HUES48 (cell line): Measurements from ENCODE around the gene SH3GLB1.

Experiments used
- H3K27ac ChIP-seq: one replicate; pipeline ENCODE4 v1.7.0; 2013; ENCODE audit warnings: low read depth, low read length, inconsistent platforms
- H3K27me3 ChIP-seq: 2 replicates; pipeline ENCODE4 v1.6.1; 2013; ENCODE audit warnings: mild to moderate bottlenecking, low read length; ENCODE audit not compliant: control insufficient read depth, insufficient read depth
- H3K36me3 ChIP-seq: 2 replicates; pipeline ENCODE4 v1.6.1; 2013; ENCODE audit warnings: low read length; ENCODE audit not compliant: control insufficient read depth, insufficient read depth
- H3K4me1 ChIP-seq: 2 replicates; pipeline ENCODE4 v1.6.1; 2013; ENCODE audit warnings: mild to moderate bottlenecking, low read length; ENCODE audit not compliant: control insufficient read depth, insufficient read depth
- H3K4me3 ChIP-seq: 2 replicates; pipeline ENCODE4 v1.5.1; 2013; ENCODE audit warnings: mild to moderate bottlenecking, low read depth, low read length
- H3K9ac ChIP-seq: 2 replicates; pipeline ENCODE4 v1.6.1; 2013; ENCODE audit warnings: mild to moderate bottlenecking, low read depth, low read length, moderate library complexity
- H3K9me3 ChIP-seq: 2 replicates; pipeline ENCODE4 v1.6.1; 2013; ENCODE audit warnings: low read length; ENCODE audit not compliant: control insufficient read depth, insufficient read depth

Gene SH3GLB1

DNA sequence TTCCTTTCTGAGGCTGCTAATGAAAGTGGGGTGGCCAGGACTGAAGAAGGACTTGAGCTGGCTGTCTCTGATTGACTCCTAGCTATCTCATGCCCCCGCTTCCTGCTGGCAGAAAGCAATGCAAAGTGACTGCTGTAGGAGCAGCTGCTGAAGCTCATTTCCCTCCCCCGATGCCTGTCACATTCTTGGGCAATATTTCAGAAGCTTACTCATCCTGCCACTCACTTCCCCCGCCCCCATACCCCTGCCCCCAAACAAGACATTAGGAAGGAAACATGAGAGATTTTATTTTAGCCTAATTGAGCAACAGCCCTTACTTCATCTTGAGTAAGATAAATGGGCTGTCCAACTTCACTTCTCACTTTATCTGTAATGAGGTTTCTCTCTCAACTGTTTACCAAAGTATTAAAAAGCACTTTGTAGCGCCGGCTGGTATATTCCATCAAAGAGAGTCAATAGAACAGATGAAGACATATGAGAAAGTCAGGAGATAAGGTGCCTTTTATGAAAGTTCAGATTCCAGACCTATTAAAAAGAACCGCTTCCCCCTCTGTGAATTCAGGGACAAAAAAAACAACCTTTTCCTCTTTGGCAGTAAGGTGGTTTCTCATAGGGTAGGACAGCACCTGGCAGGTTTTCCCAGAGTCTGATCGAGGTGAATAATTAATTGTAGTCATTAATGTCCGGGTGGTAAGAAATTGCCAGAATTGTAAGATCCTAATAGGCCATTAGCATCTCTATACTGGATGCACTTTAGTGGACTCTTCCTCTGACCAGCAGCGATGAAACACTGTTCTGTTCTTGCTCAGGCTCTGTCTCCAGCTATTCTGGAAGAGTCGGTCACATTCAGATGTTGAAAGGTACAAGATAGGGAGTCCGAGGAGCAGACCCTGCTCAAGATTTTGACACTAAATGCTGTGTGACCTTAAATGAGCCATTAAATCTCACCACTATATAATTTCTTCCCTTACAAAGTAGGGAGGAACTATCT lies 70.2 kb downstream of the SH3GLB1 start:
- H3K27ac ChIP-seq: peak overlapping the region; percentile 58

DNA sequence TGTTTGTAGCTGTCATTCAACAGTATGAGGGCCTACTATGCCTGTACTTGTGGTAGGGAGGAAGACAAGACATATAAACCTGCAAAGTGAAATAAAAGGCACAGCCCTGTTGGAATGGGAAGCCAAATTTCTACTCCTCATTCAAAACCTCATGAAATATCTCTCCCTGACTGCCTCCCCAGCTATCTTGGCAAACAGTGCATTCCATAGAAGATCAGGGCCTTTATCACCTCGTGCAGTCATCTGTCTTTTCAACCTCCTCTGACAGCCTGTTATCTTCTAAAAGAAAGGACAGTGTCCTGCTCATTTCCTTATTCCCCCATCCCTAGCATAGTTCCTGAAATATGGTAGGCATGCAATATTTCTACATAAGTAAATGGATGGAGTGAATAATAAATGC lies 71.0 kb downstream of the SH3GLB1 start:
- Histone ChIP-seq H3K4me3 (no peak overlapping the region), H3K36me3 (no peaks in the 10 kb centered on the region), H3K9ac (no peak overlapping the region), H3K27me3 (no peaks in the 10 kb centered on the region), H3K9me3 (no peaks in the 10 kb centered on the region), H3K4me1 (peaks cover 20% of the 10 kb centered on the region), H3K27ac (no peak overlapping the region)

More for the DNA sequence above, 70.2 kb downstream of the SH3GLB1 start:
- Histone ChIP-seq H3K9ac (no peak overlapping the region), H3K4me1 (peaks cover 20% of the 10 kb centered on the region), H3K27me3 (no peaks in the 10 kb centered on the region), H3K4me3 (0 out of 2 replicates have a peak overlapping the region, but pooled peaks have one; percentile 7), H3K9me3 (no peaks in the 10 kb centered on the region), H3K36me3 (no peaks in the 10 kb centered on the region)

DNA sequence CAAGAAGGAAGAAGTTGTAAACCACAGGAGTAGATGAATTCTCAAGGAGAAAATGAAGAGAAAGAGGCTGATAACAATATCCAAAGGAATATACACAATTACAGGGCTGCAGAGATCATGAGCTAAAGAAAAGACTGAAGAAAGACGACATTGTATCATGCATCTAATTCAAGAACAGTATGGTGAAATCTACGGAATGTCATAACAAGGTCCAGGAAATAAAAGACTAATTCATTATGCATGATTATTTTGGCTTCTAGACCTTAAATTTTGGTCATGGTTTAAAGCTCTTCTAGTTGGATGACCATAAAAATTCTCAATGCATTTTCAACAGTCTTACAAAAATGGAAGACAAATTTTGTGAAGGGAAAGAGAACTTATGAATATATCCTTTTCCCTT lies 71.7 kb downstream of the SH3GLB1 start:
- H3K27me3 ChIP-seq: no peaks in the 10 kb centered on the region
- peaks cover 20% of the 10 kb centered on the region for H3K4me1 ChIP-seq
- H3K9me3 ChIP-seq: no peaks in the 10 kb centered on the region
- no peak overlapping the region for H3K27ac ChIP-seq
- no peak overlapping the region for H3K9ac ChIP-seq
- no peak overlapping the region for H3K4me3 ChIP-seq
- H3K36me3 ChIP-seq: no peaks in the 10 kb centered on the region

DNA sequence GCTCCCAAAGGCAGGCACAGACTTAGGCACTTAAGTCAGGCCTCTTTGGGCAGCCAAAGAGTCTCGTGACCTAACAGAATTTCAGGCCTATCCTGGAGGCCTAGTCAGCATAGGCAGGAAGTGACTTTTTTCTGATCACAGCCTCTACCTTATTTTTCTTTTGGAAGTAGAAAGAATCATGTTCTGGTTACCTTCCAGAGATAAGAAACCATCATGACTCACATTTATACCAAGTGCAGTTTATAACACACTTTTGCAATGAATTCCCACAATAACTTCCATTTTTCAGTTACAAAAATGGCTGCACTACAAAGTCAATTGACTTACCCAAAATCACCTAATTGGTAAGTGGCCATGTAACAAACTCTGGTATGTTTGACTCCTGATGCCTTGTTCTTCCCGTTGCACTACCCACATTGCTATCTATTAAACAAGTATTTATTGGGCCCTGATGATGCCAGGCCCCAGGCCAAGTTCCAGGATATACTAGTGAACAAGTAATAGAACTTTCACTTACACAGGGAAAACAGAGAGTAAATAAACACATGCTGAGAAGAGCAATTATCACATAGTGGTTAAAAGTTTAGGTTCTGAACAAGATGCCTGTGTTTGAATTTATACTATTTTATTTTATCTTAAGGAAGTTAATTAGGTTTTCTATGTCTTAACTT lies 74.3 kb downstream of the SH3GLB1 start:
- Histone ChIP-seq H3K36me3 (no peaks in the 10 kb centered on the region), H3K4me3 (no peak overlapping the region), H3K9me3 (no peaks in the 10 kb centered on the region), H3K9ac (no peak overlapping the region), H3K4me1 (peaks cover 15% of the 10 kb centered on the region), H3K27ac (no peak overlapping the region), H3K27me3 (no peaks in the 10 kb centered on the region)

DNA sequence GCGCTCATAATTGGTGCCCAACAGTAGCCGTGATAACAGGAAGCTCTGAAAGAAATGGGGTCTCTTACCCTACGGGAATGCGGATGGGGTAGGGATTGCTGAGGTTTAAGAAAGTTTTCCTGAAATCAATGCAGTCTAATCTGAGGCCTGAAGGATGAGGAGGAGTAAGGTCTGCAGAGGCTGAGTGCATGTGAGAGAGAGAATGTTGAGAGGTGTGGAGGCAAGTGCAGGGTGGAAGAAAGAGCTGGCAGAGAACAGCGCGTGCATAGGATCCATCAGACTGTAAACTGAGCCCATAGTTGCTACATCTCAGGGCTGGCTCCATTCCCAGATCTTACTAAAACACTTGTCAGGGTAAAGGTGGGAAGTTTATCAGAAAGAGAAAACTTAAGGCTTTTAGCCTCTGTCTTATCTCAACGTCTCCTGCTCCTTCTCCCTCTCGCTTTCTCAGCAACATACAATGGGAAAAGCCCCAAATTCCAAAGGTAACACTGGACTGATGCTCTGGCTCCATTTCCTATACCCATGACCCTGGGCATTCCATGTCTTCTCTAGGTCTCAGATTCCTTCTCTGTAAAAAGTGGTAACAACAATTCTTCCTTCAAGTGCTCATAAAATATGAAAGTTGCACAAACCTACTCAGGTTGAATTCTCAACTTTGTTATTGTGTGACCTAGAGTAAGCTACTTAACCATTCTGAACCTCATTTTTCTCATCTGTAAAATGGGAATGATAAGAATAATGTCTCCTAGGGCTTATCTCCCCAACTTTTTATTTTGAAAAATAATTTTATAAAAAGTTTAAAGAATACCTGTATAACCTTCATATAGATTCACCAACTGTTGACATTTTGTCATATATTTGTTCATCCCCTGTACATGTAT lies 75.2 kb downstream of the SH3GLB1 start:
- no peak overlapping the region for H3K27ac ChIP-seq
- no peaks in the 10 kb centered on the region for H3K9me3 ChIP-seq
- H3K27me3 ChIP-seq: no peaks in the 10 kb centered on the region
- H3K4me1 ChIP-seq: peaks cover 9% of the 10 kb centered on the region; the same call in 1 of the 2 replicates
- no peak overlapping the region for H3K9ac ChIP-seq
- no peaks in the 10 kb centered on the region for H3K36me3 ChIP-seq
- no peak overlapping the region for H3K4me3 ChIP-seq

DNA sequence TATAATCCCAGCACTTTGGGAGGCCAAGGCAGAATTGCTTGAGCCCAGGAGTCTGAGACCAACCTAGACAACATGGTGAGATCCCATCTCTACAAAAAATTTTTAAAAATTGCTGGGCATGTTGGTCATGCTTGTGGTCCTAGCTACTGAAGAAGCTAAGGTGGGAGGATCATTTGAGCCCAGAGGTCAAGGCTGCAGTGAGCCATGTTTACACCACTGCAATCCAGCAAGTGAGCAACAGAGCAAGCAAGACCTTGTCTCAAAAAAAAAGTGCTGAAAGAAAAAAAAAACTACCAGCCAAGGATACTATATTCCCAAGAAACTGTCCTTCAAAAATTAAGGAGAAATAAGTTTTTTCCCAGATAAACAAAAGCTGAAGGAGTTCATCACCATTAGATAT lies 78.1 kb downstream of the SH3GLB1 start:
- H3K4me1 ChIP-seq: no peaks in the 10 kb centered on the region

DNA sequence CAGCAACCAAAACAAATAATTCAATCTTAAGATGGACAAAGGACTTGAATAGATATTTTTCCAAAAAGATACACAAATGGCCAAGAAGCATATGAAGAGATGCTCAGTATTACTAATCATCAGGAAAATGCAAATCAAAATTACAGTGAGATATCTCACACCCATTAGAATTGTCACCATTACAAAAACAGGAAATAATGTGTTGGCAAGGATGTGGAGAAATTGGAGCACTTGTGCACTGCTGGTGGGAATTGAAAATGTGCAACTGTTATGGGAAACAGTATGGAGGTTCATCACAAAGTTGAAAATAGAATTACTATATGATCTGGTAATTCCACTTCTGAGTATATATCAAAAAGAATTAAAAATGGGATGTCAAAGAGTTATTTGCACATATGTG lies 83.2 kb downstream of the SH3GLB1 start:
- no peak overlapping the region for H3K27ac ChIP-seq
- H3K4me3 ChIP-seq: no peak overlapping the region
- no peaks in the 10 kb centered on the region for H3K4me1 ChIP-seq
- no peak overlapping the region for H3K9ac ChIP-seq
- no peaks in the 10 kb centered on the region for H3K27me3 ChIP-seq
- H3K36me3 ChIP-seq: no peaks in the 10 kb centered on the region
- no peaks in the 10 kb centered on the region for H3K9me3 ChIP-seq

More for the DNA sequence above, 78.1 kb downstream of the SH3GLB1 start:
- Histone ChIP-seq H3K36me3 (no peaks in the 10 kb centered on the region), H3K9me3 (no peaks in the 10 kb centered on the region), H3K27me3 (no peaks in the 10 kb centered on the region), H3K27ac (no peak overlapping the region), H3K9ac (no peak overlapping the region), H3K4me3 (no peak overlapping the region)

DNA sequence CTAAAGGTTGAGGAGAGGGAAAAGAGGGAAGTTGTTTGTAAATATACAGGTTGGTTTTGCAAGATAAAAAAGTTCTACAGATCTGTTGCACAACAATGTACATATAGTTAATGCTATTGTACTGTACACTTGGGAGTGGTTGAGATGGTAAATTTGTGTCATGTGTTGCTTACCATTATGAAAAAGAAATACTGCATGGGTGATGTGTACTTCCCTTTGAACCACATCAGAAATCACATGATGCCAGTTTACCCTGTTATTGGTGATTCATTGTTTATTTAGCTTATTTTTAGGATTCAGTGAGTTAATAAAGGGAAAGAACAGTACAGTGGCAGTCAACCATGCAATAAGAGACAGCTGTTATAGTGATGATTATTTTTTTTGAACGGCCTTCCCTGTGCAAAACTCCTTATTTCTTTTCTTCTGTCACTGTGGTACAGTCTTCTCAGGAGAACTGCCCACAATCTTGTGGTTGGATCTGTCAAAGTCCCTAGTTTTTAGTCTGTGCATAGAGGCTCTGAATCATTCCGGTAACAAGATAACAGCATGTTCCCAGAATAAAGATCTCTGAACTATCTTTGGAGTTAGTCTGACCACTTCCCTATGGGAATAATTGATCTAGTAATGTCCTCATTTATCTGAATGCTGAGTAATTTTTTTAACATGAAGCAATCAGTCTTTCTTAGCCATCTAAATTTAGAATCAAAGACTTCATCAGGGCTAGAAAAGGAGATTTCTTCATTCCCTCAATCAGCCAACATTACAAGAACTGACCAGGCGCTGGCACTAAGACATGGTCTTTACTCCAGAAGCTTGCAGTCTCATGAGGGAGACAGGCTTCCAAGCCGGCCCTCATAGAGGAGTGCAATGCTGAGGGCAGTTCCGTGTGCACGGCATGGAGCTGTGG lies 84.2 kb downstream of the SH3GLB1 start:
- H3K9ac ChIP-seq: no peak overlapping the region
- no peaks in the 10 kb centered on the region for H3K4me1 ChIP-seq
- H3K4me3 ChIP-seq: no peak overlapping the region
- H3K36me3 ChIP-seq: no peaks in the 10 kb centered on the region
- no peak overlapping the region for H3K27ac ChIP-seq
- no peaks in the 10 kb centered on the region for H3K27me3 ChIP-seq
- no peaks in the 10 kb centered on the region for H3K9me3 ChIP-seq

DNA sequence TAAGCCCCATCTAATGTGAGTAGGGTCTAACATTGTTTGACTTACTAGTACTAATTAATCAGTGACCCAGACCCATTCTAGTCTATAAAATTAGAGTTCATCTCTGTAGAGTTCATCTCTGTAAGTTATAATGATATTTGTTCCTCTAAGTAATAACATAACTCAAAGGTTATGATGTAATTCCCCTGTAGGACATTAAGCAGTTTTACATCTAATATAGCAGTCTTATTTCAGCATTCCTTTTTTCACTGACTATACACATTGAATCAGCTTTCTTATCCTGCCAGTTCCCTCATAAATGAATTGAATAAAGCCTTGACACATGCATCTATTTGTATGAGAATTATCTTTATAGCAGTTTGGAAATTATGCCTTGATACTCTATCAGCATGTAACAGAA lies 90.9 kb downstream of the SH3GLB1 start:
- no peaks in the 10 kb centered on the region for H3K9me3 ChIP-seq
- H3K9ac ChIP-seq: no peak overlapping the region
- no peaks in the 10 kb centered on the region for H3K36me3 ChIP-seq
- H3K27me3 ChIP-seq: no peaks in the 10 kb centered on the region
- no peaks in the 10 kb centered on the region for H3K4me1 ChIP-seq
- no peak overlapping the region for H3K27ac ChIP-seq
- no peak overlapping the region for H3K4me3 ChIP-seq
